CD4-positive, alpha-beta T cell treated with Interleukin-21 for 1 hour (primary cell): ENCODE data around the gene TFR2.

ENCODE experiments used
- DNase-seq: peaks from one replicate; pipeline ENCODE4 v3.0.0-alpha.2; 2020

Gene TFR2

GRCh38 chr7:100649826-100650565 is 8.6 kb upstream of the TFR2 start:
- DNase-seq = no peak

GRCh38 chr7:100642534-100642907 is 1.2 kb upstream of the TFR2 start:
- peak; percentile 32 for DNase-seq

- no peak for DNase-seq
Measured at GRCh38 chr7:100641860-100642533, 645 bp upstream of the TFR2 start.

GRCh38 chr7:100640517-100641440 is 573 bp downstream of the TFR2 start:
- DNase-seq = no peak

GRCh38 chr7:100639995-100640516 is 1.3 kb downstream of the TFR2 start:
- no peak for DNase-seq

GRCh38 chr7:100632951-100633717 is 8.2 kb downstream of the TFR2 start:
- DNase-seq = peak; percentile 67

- no peak for DNase-seq
Measured at GRCh38 chr7:100630066-100630465, 11.3 kb downstream of the TFR2 start.

GRCh38 chr7:100629117-100629716 is 12.1 kb downstream of the TFR2 start:
- peak; percentile 26 for DNase-seq

GRCh38 chr7:100627238-100627549 is 14.2 kb downstream of the TFR2 start:
- no peak for DNase-seq

GRCh38 chr7:100626530-100627237 is 14.7 kb downstream of the TFR2 start:
- peak; percentile 93 for DNase-seq

GRCh38 chr7:100626055-100626454 is 15.3 kb downstream of the TFR2 start:
- DNase-seq = no peak

GRCh38 chr7:100623951-100624824 is 17.2 kb downstream of the TFR2 start:
- DNase-seq = no peak

- no peak for DNase-seq
Measured at GRCh38 chr7:100621554-100621953, 19.8 kb downstream of the TFR2 start.

- DNase-seq = no peak
Measured at GRCh38 chr7:100620804-100621203, 20.5 kb downstream of the TFR2 start.

GRCh38 chr7:100620239-100620638 is 21.1 kb downstream of the TFR2 start:
- DNase-seq = no peak

- DNase-seq = no peak
Measured at GRCh38 chr7:100614308-100614861, 27.0 kb downstream of the TFR2 start.

- DNase-seq = no peak
Measured at GRCh38 chr7:100613412-100614175, 27.8 kb downstream of the TFR2 start.

GRCh38 chr7:100612730-100613390 is 28.5 kb downstream of the TFR2 start:
- peak; percentile 15 for DNase-seq
